Hair follicular keratinocyte (primary cell): ENCODE results near the gene ZNF414. TPM values are rescaled to one million over a fixed set of nuclear protein-coding genes. Genes with fewer than 3 reads are reported as not detected.

Experiments
- total RNA-seq: library from RNA; depleted of rRNA; stranded (reverse); fragments of >200 nt; gene quantifications from 2 replicates; pipeline ENCODE4 v1.2.3, GENCODE V29; 2015

The ZNF414 gene, protein sequence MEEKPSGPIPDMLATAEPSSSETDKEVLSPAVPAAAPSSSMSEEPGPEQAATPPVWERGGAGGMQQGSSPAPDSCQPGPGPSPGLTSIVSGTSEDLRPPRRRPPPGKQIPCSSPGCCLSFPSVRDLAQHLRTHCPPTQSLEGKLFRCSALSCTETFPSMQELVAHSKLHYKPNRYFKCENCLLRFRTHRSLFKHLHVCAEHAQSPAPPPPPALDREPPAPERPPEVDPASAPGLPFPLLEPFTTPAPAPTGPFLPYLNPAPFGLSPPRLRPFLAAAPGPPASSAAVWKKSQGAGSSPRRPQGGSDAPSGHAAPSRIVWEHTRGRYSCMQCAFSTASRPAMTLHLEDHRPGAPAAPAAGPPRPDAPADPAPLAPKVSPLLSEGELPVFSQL
- total RNA-seq = 2.3 and 3.7 TPM in 2 replicates

DNA sequence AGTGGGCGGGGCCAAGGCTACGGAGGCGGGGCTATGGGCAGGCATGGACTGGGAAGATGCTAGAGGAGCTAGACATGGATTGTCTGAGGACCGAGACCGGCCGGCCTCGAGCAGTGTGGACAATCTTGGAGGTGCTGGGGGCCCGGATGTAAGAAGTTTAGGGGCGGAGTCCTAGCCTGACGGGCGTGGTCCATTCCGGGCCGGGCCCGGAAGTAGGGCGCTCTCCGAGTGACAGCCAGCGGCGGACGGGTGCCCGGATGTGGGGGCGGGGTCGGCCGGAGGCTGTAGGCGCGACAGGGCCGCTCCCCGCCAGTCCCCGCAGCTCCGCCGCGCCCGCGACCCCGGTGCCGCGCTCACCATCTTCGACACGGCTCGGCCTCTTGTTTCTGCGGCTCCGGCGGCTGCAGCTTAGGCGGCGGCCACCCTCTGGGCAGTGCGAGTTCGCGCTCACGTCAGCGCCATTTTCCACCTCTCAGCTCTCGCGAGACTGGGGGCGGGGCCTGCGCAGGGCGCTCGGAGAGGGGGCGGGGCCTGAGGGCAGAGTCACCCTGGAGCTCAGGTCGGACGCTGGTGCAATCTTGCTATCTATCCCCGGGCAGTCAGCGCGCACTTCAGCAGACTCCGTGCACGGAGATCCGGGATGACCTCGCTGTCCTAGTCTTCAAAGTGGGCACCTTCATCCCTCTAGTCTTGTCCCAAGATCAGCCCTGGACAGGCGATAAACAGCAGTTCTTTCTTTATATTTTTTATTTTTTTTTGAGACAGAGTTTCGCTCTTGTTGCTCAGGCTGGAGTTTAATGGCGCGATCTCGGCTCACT is at the start of gene ZNF414:
Gene ZNF414 (minus strand): TSS at position 481 of the 818 bp plus-strand sequence. CDS start 121 bp downstream, at position 360.

Other genes with a start within 250 kb of the ZNF414 start
- gene CD320, start 205.8 kb downstream of the ZNF414 start, total RNA-seq = 49.5 and 89.8 TPM in 2 replicates
- gene NDUFA7, start 192.8 kb downstream of the ZNF414 start, total RNA-seq = 75.4 and 96.4 TPM in 2 replicates
- 389 and 571 TPM in 2 replicates for gene RPS28, start 192.7 kb downstream of the ZNF414 start, total RNA-seq
- gene KANK3, start 170.9 kb downstream of the ZNF414 start, total RNA-seq = 2.7 and 4.1 TPM in 2 replicates
- 121 and 161 TPM in 2 replicates for gene ANGPTL4, start 150.0 kb downstream of the ZNF414 start, total RNA-seq
- gene RAB11B, start 123.8 kb downstream of the ZNF414 start, total RNA-seq = 14.3 and 21.9 TPM in 2 replicates
- 52.5 and 80.2 TPM in 2 replicates for gene MARCHF2, start 100.9 kb downstream of the ZNF414 start, total RNA-seq
- gene HNRNPM, start 69.2 kb downstream of the ZNF414 start, total RNA-seq = 48.3 and 116 TPM in 2 replicates
- not detected in 2 replicates for gene PRAM1, start 11.5 kb downstream of the ZNF414 start, total RNA-seq
- 0.31 TPM in 1 of 2 replicates, not detected in the other for gene MYO1F, start 63.3 kb upstream of the ZNF414 start, total RNA-seq
- gene ADAMTS10, start 96.5 kb upstream of the ZNF414 start, total RNA-seq = not detected in 2 replicates
- gene NFILZ, start 116.5 kb upstream of the ZNF414 start, total RNA-seq = not detected in 2 replicates
- not detected in 2 replicates for gene ACTL9, start 184.6 kb upstream of the ZNF414 start, total RNA-seq
- not detected in 2 replicates for gene OR2Z1, start 207.5 kb upstream of the ZNF414 start, total RNA-seq